Suprapubic skin (tissue), 4 donors: ENCODE measurements around the gene GFRA4. TPM values are rescaled to one million over a fixed set of nuclear protein-coding genes. Genes with fewer than 3 reads are reported as not detected.
A peak's percentile ranks its signal among the peaks of the same experiment; 100 is the strongest.

ENCODE experiments used
- DNase-seq, 2 donors: peaks; one replicate each; pipeline ENCODE4 v3.0.0-alpha.2; 2019; ENCODE audit warnings: low spot score in 2 of 2
- H3K27ac ChIP-seq: fragments of 200-600 bp; sonication (generic); one replicate; pipeline ENCODE4 v1.5.1; 2019
- H3K27me3 ChIP-seq: fragments of 200-600 bp; sonication (generic); one replicate; pipeline ENCODE4 v1.5.1; 2019
- H3K36me3 ChIP-seq: fragments of 200-600 bp; sonication (generic); one replicate; pipeline ENCODE4 v1.5.1; 2019
- H3K4me1 ChIP-seq: fragments of 200-600 bp; sonication (generic); one replicate; pipeline ENCODE4 v1.5.1; 2019
- H3K4me3 ChIP-seq: fragments of 200-600 bp; sonication (generic); one replicate; pipeline ENCODE4 v1.5.1; 2019; ENCODE audit warnings: mild to moderate bottlenecking
- H3K9me3 ChIP-seq: fragments of 200-600 bp; sonication (generic); one replicate; pipeline ENCODE4 v1.5.1; 2019
- EP300 ChIP-seq: sonication (generic); formaldehyde crosslinking; IDR thresholded peaks from one replicate; pipeline ENCODE4 v1.6.1; 2017; ENCODE audit warnings: antibody characterized with exemption
- POLR2A ChIP-seq, 2 donors: fragments of 450-650 bp; IDR thresholded peaks; one replicate each; pipeline ENCODE4 v1.6.1; 2017; ENCODE audit warnings: antibody characterized with exemption in 2 of 2, mild to moderate bottlenecking in 2 of 2, moderate library complexity in 2 of 2
- POLR2AphosphoS5 ChIP-seq, 3 donors: sonication (generic); formaldehyde crosslinking; IDR thresholded peaks; one replicate each; pipeline ENCODE4 v1.6.1; 2017; ENCODE audit warnings: antibody characterized with exemption in 3 of 3
- WGBS: methylation state at CpG from one replicate; pipeline ENCODE4 v1.1.5; 2018; 5-methylcytosine and 5-hydroxymethylcytosine counted together
- total RNA-seq, 4 donors: library from RNA; depleted of rRNA; stranded (reverse); fragments of >200 nt; gene quantifications; one replicate each; pipeline ENCODE4 v1.1.0, GENCODE V29; 2016
- TF ChIP-seq, protein P1 (sequence below), 2 donors: fragments of 200-600 bp in 1 of 2; fragments of 450-650 bp in 1 of 2; sonication (generic) in 1 of 2; IDR thresholded peaks; one replicate each; pipeline ENCODE4 v1.5.1; 2016 to 2019; ENCODE audit warnings: antibody characterized with exemption in 2 of 2, mild to moderate bottlenecking in 1 of 2, moderate library complexity in 1 of 2

GFRA4 gene
- total RNA-seq, 4 donors from 2014 or later: not detected

DNA sequence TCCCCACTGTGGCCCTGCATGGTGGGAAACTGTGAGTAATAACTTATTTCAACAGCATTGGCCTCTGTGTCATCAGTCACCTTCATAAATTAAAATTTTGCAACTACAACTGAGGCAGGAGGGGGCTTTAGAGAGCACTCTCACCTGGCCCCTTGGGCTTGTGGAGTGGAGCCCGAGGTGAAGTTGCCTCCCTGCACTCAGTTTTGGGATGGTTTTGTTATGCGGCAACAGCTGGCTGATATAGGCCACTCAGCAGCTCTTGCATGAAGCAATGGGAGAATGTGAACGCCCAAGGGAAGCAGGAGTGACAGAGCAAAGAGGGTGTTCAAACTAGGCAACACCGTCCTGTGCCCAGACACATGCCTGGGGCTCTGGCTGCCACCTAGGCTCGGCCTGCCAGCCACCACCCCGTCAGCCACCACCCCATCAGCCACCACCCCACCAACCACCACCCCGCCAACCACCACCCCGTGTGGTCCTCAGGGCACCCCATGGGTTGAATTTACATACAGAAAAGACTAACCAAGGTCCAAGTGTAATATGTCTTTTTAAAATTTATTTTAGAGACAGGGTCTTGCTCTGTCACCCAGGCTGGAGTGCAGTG, 4.3 kb upstream of the GFRA4 start:
- peaks cover 12% of the 10 kb centered on the region for H3K36me3 ChIP-seq
- H3K9me3 ChIP-seq: no peaks in the 10 kb centered on the region
- H3K4me3 ChIP-seq: no peak overlapping the region
- H3K27ac ChIP-seq: no peak overlapping the region
- H3K4me1 ChIP-seq: peaks cover 8% of the 10 kb centered on the region
- TF ChIP-seq, protein P1, sequence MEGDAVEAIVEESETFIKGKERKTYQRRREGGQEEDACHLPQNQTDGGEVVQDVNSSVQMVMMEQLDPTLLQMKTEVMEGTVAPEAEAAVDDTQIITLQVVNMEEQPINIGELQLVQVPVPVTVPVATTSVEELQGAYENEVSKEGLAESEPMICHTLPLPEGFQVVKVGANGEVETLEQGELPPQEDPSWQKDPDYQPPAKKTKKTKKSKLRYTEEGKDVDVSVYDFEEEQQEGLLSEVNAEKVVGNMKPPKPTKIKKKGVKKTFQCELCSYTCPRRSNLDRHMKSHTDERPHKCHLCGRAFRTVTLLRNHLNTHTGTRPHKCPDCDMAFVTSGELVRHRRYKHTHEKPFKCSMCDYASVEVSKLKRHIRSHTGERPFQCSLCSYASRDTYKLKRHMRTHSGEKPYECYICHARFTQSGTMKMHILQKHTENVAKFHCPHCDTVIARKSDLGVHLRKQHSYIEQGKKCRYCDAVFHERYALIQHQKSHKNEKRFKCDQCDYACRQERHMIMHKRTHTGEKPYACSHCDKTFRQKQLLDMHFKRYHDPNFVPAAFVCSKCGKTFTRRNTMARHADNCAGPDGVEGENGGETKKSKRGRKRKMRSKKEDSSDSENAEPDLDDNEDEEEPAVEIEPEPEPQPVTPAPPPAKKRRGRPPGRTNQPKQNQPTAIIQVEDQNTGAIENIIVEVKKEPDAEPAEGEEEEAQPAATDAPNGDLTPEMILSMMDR (IDR thresholded peaks at IDR 0.05): no peak
- no peak for TF ChIP-seq POLR2AphosphoS5 (IDR thresholded peaks at IDR 0.05)
- no peak for TF ChIP-seq EP300
- TF ChIP-seq POLR2A (IDR thresholded peaks at IDR 0.05): no peak
- H3K27me3 ChIP-seq: peaks cover 32% of the 10 kb centered on the region
- no peak for DNase-seq
- WGBS: 84% methylated on average over 6 of the region's 8 CpGs

DNA sequence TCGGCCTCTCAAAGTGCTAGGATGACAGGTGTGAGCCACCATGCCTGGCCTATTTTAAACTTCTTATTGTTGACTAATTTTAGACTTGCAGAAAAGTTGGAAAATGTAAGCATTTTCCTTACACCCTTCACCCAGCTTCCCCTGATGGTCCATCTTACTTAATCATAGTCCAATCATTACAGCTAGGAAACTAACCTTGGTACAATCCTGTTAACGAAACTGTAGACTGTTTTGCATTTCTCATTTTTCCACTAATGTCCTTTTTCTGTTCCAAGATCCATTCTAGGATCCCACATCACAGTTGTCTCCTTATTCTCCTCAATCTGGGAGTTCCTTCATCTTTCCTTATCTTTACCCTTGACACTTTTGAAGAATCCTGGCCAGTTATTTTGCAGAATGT, 659 bp upstream of the GFRA4 start:
- Histone ChIP-seq H3K9me3 (no peaks in the 10 kb centered on the region), H3K27me3 (peaks cover 44% of the 10 kb centered on the region), H3K4me3 (no peak overlapping the region), H3K36me3 (peaks cover 3% of the 10 kb centered on the region), H3K4me1 (peaks cover 15% of the 10 kb centered on the region), H3K27ac (no peak overlapping the region)
- no peak for DNase-seq
- TF ChIP-seq POLR2AphosphoS5 (IDR thresholded peaks at IDR 0.05) (no peak), POLR2A (IDR thresholded peaks at IDR 0.05) (no peak), EP300 (no peak)
- TF ChIP-seq, protein P1 (IDR thresholded peaks at IDR 0.05): no peak
- WGBS: 83% methylated on average over 2 of the region's 2 CpGs

DNA sequence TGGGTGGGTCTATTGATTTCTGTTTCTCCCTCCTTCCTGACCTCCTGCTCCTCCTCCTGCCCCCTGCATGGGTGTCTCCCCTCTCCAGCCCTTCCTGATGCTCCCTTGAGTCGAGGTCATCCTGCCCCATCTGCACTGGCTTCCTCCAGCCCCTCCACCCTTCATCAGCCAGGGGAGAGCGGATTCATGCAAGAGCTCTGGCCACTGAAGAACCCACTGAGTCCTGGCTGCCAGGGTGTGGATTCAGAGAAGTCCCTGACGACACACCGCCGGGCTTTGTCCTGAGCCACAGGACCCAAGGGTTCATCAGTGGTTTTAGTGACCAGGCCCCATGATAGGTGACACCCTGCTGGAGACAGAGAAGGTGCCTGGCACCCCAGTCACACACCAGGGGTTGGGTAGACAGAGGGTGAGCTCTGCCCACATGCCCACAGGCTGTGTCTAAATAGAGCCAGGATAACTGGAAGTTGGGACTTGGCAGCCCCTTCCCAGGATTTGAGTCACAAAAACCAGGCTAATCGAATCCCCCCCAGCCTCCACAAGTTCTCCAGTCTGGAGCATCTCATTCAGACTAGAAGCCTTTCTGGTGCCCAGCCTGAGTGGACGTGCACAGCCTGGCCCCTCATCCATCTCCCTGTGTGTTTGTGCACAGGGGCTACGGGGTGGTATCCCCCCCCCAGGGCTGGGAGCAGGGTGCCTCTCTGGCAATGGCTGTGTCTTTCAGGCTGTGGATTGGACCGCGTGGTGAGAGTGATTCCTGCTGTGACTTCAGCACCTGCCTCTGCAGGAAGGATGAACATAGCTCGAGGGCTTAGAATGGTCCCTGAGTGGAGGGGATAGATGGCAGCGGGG, 1.2 kb downstream of the GFRA4 start:
- Histone ChIP-seq H3K27ac (no peak overlapping the region), H3K27me3 (peaks cover 58% of the 10 kb centered on the region), H3K9me3 (no peaks in the 10 kb centered on the region), H3K36me3 (no peaks in the 10 kb centered on the region), H3K4me1 (peaks cover 15% of the 10 kb centered on the region), H3K4me3 (no peak overlapping the region)
- WGBS: 66% methylated on average over 5 of the region's 12 CpGs
- TF ChIP-seq, protein P1 (IDR thresholded peaks at IDR 0.05): no peak
- no peak for TF ChIP-seq POLR2AphosphoS5 (IDR thresholded peaks at IDR 0.05)
- no peak for TF ChIP-seq POLR2A (IDR thresholded peaks at IDR 0.05)
- TF ChIP-seq EP300: no peak
- DNase-seq: peak; percentile 46 to 56

DNA sequence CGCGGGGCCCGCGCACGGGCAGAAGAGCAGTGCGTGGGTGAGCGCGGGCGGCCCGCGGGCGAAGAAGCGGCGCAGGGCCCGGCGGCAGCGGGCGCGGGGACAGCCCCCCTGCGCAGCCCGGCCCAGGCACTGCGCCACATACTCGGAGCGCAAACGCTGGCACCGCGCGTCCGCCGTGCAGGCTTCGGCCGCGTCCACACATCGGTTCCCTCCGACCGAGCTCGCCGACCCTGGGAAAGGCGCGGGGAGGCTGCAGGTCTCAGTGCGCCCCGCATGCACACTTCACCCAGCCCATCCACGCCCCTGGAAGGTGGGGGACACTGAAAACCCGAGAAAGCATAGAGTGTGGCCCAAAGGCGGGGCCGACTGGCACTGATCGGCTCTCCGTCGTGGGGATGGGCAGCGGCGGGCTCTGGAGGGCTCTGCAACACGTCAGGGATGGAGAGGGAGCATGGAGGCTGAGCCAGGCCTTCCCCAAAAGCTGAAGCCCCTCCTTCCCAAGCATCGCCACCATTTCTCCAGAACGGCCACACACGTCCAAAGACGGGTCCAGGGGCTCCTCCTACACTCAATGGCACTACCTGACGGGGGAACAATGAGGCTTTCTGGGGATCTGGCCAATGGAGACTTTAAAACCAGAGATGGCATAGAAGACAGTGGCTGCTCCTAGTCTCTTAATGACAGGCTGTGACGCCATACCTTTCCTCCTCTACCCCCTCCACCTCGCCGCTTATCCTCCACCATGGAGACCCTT, 2.0 kb downstream of the GFRA4 start:
- H3K4me1 ChIP-seq: peaks cover 12% of the 10 kb centered on the region
- TF ChIP-seq POLR2A (IDR thresholded peaks at IDR 0.05) (no peak), POLR2AphosphoS5 (IDR thresholded peaks at IDR 0.05) (no peak), EP300 (no peak)
- TF ChIP-seq, protein P1 (IDR thresholded peaks at IDR 0.05): no peak
- no peaks in the 10 kb centered on the region for H3K36me3 ChIP-seq
- 42% methylated on average over 13 of the region's 60 CpGs for WGBS
- H3K4me3 ChIP-seq: peak overlapping the region; percentile 39
- peaks cover 58% of the 10 kb centered on the region for H3K27me3 ChIP-seq
- no peaks in the 10 kb centered on the region for H3K9me3 ChIP-seq
- DNase-seq: peak in 1 of 2 donors; percentile 48
- no peak overlapping the region for H3K27ac ChIP-seq
